GM13977 (cell line): ENCODE measurements around the gene MYB.

Experiments used
- DNase-seq: peaks from one replicate; pipeline ENCODE4 v3.0.0; 2012; ENCODE audit warnings: low spot score
- CTCF ChIP-seq: IDR thresholded peaks from 2 replicates; pipeline ENCODE4 v1.5.1; 2012; ENCODE audit warnings: mild to moderate bottlenecking, control low read depth; ENCODE audit not compliant: insufficient read depth; ENCODE audit errors: extremely low read depth, missing control alignments
- in situ Hi-C: fragments of 300-500 bp; cut with MboI; formaldehyde crosslinking; loops from one replicate; pipeline ENCODE4 v1.12.0; 2022; ENCODE audit warnings: low sequenced_read_pairs, low pct_unique_long_range_greater_than_20kb, mixed read lengths, inconsistent platforms; ENCODE audit not compliant: unreplicated experiment

MYB gene

GRCh38 chr6:135170849-135171248, 10.3 kb upstream of the MYB start:
- in situ Hi-C loops, result no loop called here
- TF ChIP-seq CTCF, result no peak
- no peak for DNase-seq

- in situ Hi-C loops, result no loop called here
- no peak for TF ChIP-seq CTCF
- DNase-seq, result no peak
Measured at GRCh38 chr6:135173242-135173988, 7.7 kb upstream of the MYB start.

GRCh38 chr6:135173989-135174484, 7.1 kb upstream of the MYB start:
- TF ChIP-seq CTCF, result no peak
- in situ Hi-C loops, result no loop called here
- DNase-seq, result no peak

- in situ Hi-C loops, result no loop called here
- TF ChIP-seq CTCF, result no peak
- DNase-seq, result no peak
Measured at GRCh38 chr6:135176058-135176457, 5.0 kb upstream of the MYB start.

GRCh38 chr6:135176464-135176863, 4.6 kb upstream of the MYB start:
- peak; percentile 14 for DNase-seq
- in situ Hi-C loops, result no loop called here
- TF ChIP-seq CTCF, result no peak

- TF ChIP-seq CTCF, result no peak
- no peak for DNase-seq
- in situ Hi-C loops, result no loop called here
Measured at GRCh38 chr6:135179372-135179771, 1.7 kb upstream of the MYB start.
